DMS 273 treated with DMSO at 0.1 percent for 48 hours (cell line): ENCODE measurements around the gene PSTK.

ENCODE experiments used
- DNase-seq: peaks from one replicate; lab custom pipeline; 2025; lab: John Stamatoyannopoulos, UW

PSTK gene

GRCh38 chr10:122980209-122981065 is at the start of gene PSTK:
PSTK (plus strand) TSS chr10:122980401; CDS start chr10:122980480, 79 bp downstream.
- peak; percentile 55 for DNase-seq

- no peak for DNase-seq
Measured at GRCh38 chr10:122931088-122931906, 48.9 kb upstream of the PSTK start.

GRCh38 chr10:122939133-122939855 is 40.9 kb upstream of the PSTK start:
- DNase-seq, result no peak

- no peak for DNase-seq
Measured at GRCh38 chr10:122939856-122940543, 40.2 kb upstream of the PSTK start.

- no peak for DNase-seq
Measured at GRCh38 chr10:122949296-122949695, 30.9 kb upstream of the PSTK start.

GRCh38 chr10:122953902-122954730 is 26.1 kb upstream of the PSTK start, which contains the start of gene C10orf88:
C10orf88 (minus strand) TSS chr10:122954227; CDS start chr10:122954178, 49 bp downstream.
- peak; percentile 94 for DNase-seq

GRCh38 chr10:122954731-122955050 is 25.5 kb upstream of the PSTK start:
- DNase-seq, result no peak

GRCh38 chr10:122955892-122956291 is 24.3 kb upstream of the PSTK start:
- no peak for DNase-seq

GRCh38 chr10:122957474-122957873 is 22.7 kb upstream of the PSTK start:
- no peak for DNase-seq

- DNase-seq, result no peak
Measured at GRCh38 chr10:122962405-122962804, 17.8 kb upstream of the PSTK start.

GRCh38 chr10:122966879-122967278 is 13.3 kb upstream of the PSTK start:
- DNase-seq, result no peak

GRCh38 chr10:122968698-122969097 is 11.5 kb upstream of the PSTK start:
- DNase-seq, result no peak

- DNase-seq, result no peak
Measured at GRCh38 chr10:122974023-122974422, 6.2 kb upstream of the PSTK start.

- no peak for DNase-seq
Measured at GRCh38 chr10:122974543-122975064, 5.6 kb upstream of the PSTK start.

- DNase-seq, result no peak
Measured at GRCh38 chr10:122981066-122981464, 864 bp downstream of the PSTK start.

GRCh38 chr10:122983898-122984297 is 3.7 kb downstream of the PSTK start:
- no peak for DNase-seq

- no peak for DNase-seq
Measured at GRCh38 chr10:122984708-122985107, 4.5 kb downstream of the PSTK start.

GRCh38 chr10:122986335-122986734 is 6.1 kb downstream of the PSTK start:
- no peak for DNase-seq

GRCh38 chr10:122988501-122988900 is 8.3 kb downstream of the PSTK start:
- DNase-seq, result no peak

GRCh38 chr10:122990278-122990677 is 10.1 kb downstream of the PSTK start:
- peak; percentile 4 for DNase-seq
